Fibroblast of mammary gland (primary cell): ENCODE results near the gene PYGM.

ENCODE experiments used
- DNase-seq: peaks from one replicate; pipeline ENCODE4 v3.0.0-alpha.2; 2010; ENCODE audit warnings: low read depth
- H3K4me3 ChIP-seq: 2 replicates; pipeline ENCODE4 v1.5.1; 2011; ENCODE audit warnings: low read depth, mild to moderate bottlenecking, low read length, moderate library complexity; ENCODE audit not compliant: control insufficient read depth
- TF ChIP-seq, protein P1 (sequence below): conservative IDR thresholded peaks from 2 replicates; pipeline ENCODE4 v1.5.1; 2011; ENCODE audit warnings: low read depth, low read length, inconsistent platforms; ENCODE audit not compliant: control insufficient read depth, insufficient read depth

PYGM gene

DNA sequence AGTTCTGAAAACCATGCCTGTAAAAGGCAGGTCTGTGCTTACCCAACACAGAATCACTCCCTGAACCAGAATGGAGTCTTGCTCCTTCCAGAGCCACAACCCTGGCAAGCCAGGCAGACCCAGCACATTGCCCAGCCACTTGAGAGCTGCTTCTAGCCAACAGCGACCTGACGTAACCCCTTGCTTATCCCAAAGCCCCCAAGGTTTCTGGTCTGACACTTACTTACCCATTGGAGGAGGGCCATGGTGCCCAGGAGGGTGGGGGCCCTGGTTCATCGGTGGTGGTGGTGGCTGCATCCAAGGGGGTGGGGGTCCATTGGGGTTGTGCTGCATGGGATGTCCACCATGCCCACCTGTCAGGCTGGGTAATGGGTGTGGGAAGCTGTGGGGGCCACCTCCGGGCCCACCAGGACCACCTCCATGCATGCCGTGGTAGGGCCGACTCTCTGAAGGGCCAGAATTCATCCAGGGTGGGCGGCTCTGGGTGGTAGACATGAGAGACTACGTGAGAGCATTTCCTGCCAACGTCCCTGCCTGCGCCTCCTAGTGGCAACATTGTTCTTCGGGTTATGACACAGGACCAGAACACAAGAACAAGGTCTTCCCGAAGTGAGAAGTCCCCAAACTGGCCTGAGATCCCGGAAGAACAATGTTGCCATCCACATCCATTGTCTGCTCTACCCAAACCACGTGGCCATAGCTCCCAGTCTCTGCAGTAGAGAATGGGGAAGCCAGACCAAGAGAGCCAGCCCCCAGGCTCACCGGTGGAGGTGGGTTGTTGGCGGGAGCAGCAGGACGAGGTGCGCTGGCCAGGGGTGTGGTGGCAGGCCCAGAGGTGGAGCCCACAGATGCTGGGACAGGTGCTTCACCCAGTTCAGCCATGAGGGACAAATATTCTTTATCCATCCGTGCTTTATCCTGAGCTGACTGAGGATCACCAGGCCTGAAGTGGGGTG, 7.8 kb upstream of the PYGM start:
- H3K4me3 ChIP-seq = no peak overlapping the region
- TF ChIP-seq, protein P1, sequence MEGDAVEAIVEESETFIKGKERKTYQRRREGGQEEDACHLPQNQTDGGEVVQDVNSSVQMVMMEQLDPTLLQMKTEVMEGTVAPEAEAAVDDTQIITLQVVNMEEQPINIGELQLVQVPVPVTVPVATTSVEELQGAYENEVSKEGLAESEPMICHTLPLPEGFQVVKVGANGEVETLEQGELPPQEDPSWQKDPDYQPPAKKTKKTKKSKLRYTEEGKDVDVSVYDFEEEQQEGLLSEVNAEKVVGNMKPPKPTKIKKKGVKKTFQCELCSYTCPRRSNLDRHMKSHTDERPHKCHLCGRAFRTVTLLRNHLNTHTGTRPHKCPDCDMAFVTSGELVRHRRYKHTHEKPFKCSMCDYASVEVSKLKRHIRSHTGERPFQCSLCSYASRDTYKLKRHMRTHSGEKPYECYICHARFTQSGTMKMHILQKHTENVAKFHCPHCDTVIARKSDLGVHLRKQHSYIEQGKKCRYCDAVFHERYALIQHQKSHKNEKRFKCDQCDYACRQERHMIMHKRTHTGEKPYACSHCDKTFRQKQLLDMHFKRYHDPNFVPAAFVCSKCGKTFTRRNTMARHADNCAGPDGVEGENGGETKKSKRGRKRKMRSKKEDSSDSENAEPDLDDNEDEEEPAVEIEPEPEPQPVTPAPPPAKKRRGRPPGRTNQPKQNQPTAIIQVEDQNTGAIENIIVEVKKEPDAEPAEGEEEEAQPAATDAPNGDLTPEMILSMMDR = peak; percentile 65
- DNase-seq = peak; percentile 70

DNA sequence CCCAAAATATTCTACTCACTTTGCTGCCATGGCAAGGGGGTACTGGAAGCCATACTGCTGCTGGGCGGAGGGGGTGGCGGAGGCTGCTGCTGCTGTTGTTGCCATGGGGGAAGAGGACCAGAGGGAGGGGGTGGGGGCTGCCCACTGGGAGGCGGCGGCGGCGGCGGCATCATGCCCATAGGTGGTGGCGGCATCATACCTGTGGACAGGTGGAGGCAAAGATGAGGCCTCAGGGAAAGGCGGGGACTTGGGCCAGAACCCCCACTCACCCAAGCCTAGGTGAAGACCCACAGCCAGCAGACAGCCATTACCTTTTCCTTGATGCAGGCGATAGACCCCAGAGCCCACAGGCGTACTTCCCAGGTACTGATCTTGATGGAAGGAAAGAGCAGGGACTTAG, 7.1 kb upstream of the PYGM start:
- TF ChIP-seq, protein P1 = no peak
- H3K4me3 ChIP-seq = no peak overlapping the region
- no peak for DNase-seq

DNA sequence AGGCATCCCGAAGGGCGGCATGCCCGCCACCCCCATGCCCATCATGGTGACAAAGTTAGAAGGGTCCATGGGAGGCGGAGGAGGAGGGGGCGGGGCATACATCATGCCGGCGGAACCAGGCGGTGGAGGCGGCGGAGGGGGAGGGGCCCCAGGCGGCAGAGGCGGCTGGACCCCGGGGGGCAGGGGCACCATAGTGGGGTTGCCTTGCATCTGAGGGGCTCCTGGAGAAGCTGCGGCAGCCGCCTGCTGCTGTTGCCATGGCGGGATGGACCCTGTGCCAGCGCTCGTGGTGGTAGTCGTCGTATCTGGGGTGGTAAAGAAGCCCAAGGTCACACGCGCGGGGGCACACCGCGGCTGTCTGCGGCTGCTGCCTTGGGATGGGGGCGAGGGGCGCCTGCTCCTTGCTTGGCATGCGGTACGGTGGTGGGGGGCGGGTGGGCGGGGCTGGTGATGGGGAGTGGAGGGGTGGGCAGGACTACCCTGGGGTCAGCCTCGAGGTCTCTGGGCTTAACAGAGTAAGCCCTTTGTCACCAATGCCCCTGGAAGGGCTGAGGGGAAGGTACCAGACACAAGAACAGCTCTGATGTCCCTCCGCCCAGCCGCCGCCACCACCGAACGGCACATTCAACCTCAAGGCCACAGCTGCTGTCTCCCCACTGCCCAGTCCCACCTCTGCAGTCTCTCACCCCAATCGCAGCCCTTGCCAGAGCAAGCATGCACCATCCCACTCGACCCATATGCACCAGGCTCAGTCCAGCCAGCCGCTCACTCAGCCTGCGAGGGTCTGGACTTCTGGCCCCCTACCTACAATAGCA, 6.3 kb upstream of the PYGM start:
- TF ChIP-seq, protein P1 = no peak
- no peak for DNase-seq
- no peak overlapping the region for H3K4me3 ChIP-seq

DNA sequence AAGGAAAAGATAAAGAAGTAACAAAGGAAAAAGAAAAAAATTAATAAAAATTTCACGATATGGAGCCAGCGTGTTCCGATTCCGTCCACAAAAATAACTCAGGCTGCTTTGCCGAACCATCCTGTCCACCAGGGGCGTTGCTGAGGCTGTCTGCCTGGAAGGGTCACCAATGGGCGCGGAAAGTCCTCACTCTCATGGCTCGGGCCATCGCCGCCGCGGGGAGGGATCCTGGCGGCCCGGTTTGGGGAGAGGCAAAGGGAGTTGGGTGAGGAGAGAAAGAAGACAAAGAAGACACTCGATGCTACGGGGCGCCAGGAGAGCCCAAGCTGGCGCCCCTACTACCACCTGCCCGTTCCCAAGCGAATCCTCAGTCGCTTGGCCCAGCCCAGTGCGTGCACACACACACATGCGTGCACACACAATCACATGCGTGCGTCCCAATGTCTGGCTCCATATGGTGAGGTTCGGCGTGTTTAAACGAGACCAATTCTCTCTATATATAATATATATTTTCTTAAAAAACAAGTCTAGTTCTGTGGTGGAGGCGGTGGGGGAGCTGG, 5.6 kb upstream of the PYGM start:
- no peak for DNase-seq
- TF ChIP-seq, protein P1 = peak; percentile 28
- no peak overlapping the region for H3K4me3 ChIP-seq

DNA sequence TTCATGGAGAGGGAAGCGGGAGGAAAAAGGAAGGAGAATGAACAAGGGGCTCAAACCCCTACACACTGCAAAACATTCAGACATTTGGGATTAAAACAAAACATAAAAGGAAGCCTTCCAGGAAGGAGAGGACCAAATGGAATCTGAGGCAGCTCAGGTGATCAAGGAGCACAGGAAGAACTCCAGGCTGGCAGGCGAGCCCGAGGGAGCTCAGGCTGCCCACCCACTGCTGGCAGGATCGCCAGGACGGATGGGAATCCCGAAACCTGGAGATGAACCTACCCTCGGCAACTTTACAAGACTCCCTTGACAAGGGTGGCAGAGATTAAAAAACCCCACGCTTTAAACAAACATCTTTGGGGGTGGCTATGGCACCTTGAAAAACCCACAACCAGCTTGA, 5.0 kb upstream of the PYGM start:
- DNase-seq = no peak
- H3K4me3 ChIP-seq = no peak overlapping the region
- TF ChIP-seq, protein P1 = no peak

DNA sequence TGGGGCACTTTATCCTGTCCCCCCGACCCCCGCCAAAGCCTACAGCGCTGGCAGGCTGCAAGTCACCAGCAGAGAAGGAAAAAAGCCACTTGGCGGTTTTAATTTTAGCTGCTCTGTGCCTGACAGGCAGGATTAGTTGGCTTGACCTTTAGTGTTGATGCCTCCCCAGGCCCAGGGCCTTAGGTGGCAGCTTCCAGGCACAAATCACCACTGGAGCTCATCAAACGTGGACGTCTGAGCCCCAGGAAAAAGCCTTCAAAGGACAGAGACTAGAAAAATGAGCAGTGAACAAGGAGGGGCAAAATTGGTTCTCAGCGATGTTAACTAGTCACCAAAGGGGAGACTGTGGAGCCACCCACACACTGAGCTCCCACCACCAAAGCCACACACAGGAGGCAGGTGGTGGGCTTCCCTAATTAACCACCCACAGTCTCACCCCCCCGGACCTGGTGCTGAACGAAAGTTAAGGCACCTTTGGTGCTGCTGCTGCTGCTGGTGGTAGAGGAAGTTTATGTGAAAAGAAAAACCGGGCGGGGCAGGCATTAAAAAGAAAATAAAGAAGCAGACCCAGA, 4.4 kb upstream of the PYGM start:
- H3K4me3 ChIP-seq = no peak overlapping the region
- TF ChIP-seq, protein P1 = no peak
- DNase-seq = no peak
